ENCODE results near the gene SLC9A7.

SLC9A7 gene

DNA sequence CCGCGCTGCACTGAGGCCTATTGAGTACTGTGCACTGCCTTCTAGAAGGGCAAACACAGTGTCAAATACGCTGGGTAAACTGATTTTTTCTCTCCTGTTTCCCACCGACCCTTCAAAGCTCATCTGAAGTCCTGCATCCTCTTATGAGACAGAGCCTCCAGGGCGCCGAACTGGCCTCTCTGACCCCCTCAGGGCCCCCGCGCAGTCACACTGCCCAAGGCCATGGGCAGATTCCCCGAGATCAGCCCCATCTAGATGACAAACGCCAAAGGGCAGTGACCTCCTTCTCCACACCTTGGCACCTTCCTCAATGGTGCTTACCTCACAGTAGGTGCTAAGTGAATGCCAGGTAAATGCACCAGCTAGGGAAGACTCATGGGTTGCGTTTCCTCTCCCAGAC, 151.0 kb downstream of the SLC9A7 start:
- Histone ChIP-seq H4K5ac (ENCODE audit: low read length) (no peak overlapping the region), H2BK5ac (ENCODE audit: low read length) (no peak overlapping the region), H3K18ac (ENCODE audit: low read length) (no peak overlapping the region), H3K4me3 (ENCODE audit: low read length) (no peak overlapping the region), H3K23ac (ENCODE audit: low read length) (no peak overlapping the region), H4K8ac (ENCODE audit: low read depth, low read length) (no peak overlapping the region), H3K36me3 (ENCODE audit: control insufficient read depth, insufficient read depth, low read length) (no peaks in the 10 kb centered on the region), H3K27ac (ENCODE audit: low read depth, low read length) (no peak overlapping the region), H3K79me1 (ENCODE audit: low read length) (no peaks in the 10 kb centered on the region), H3K56ac (ENCODE audit: low read length) (no peak overlapping the region), H3K4ac (ENCODE audit: low read depth, low read length) (no peak overlapping the region), H3K9ac (ENCODE audit: low read length) (no peak overlapping the region), H3K4me1 (ENCODE audit: control insufficient read depth, low read depth, low read length) (no peaks in the 10 kb centered on the region), H2BK15ac (replicated peaks; ENCODE audit: low read depth) (no peak overlapping the region), H3K27me3 (ENCODE audit: insufficient read depth, low read length, poor library complexity) (no peaks in the 10 kb centered on the region), H2AK5ac (ENCODE audit: low read length) (no peak overlapping the region), H3K4me2 (ENCODE audit: low read length) (no peak overlapping the region), H2BK120ac (ENCODE audit: low read depth, low read length) (no peak overlapping the region), H3K79me2 (ENCODE audit: control insufficient read depth, insufficient read depth, low read length) (no peaks in the 10 kb centered on the region)
- no CpG with 5 or more reads among the region's 11 CpGs for WGBS (ENCODE audit: extremely low coverage, insufficient coverage, low lambda C conversion rate)
- DNase-seq = no peak

DNA sequence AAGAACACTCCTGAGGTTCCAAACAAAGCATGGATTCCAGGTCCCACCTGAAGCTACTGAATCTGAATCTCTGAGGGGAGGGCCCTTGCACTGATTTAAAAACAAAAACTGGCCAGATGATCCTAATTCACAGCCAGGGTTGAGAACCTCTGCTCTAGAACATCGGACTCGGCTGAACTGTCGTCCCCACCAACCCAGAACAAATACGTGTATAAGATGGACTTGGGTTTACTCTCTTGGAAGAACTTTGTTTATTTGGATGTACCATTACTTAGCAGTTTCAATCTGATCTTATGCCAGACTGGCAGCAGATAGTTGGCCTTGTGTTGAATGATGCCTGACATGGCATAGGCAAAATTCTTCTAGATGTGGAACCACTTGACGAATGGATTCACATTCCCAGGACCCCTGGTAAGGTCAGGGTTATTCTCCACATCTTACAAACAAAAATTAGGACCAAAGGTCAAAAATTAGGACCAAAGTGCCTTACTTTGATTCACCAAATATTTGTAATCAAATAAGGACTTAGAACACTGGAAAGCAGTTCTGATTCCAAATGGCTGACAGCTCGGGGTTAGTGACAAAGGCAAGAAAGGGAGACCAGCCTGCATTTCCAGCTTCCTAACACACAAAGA, 156.3 kb downstream of the SLC9A7 start:
- H4K5ac ChIP-seq (ENCODE audit: low read length) = no peak overlapping the region
- H3K36me3 ChIP-seq (ENCODE audit: control insufficient read depth, insufficient read depth, low read length) = no peaks in the 10 kb centered on the region
- no peak overlapping the region for H3K56ac ChIP-seq (ENCODE audit: low read length)
- no peak overlapping the region for H2AK5ac ChIP-seq (ENCODE audit: low read length)
- no peak overlapping the region for H2BK15ac ChIP-seq (replicated peaks; ENCODE audit: low read depth)
- no peak overlapping the region for H3K18ac ChIP-seq (ENCODE audit: low read length)
- no peak overlapping the region for H3K9ac ChIP-seq (ENCODE audit: low read length)
- no CpG with 5 or more reads among the region's 6 CpGs for WGBS (ENCODE audit: extremely low coverage, insufficient coverage, low lambda C conversion rate)
- no peak overlapping the region for H3K4me3 ChIP-seq (ENCODE audit: low read length)
- H3K4me1 ChIP-seq (ENCODE audit: control insufficient read depth, low read depth, low read length) = no peaks in the 10 kb centered on the region
- H2BK120ac ChIP-seq (ENCODE audit: low read depth, low read length) = no peak overlapping the region
- no peak overlapping the region for H3K23ac ChIP-seq (ENCODE audit: low read length)
- H2BK5ac ChIP-seq (ENCODE audit: low read length) = no peak overlapping the region
- no peak for DNase-seq
- H4K8ac ChIP-seq (ENCODE audit: low read depth, low read length) = no peak overlapping the region
- no peaks in the 10 kb centered on the region for H3K27me3 ChIP-seq (ENCODE audit: insufficient read depth, low read length, poor library complexity)
- H3K4ac ChIP-seq (ENCODE audit: low read depth, low read length) = no peak overlapping the region
- no peaks in the 10 kb centered on the region for H3K79me2 ChIP-seq (ENCODE audit: control insufficient read depth, insufficient read depth, low read length)
- no peak overlapping the region for H3K4me2 ChIP-seq (ENCODE audit: low read length)
- no peaks in the 10 kb centered on the region for H3K79me1 ChIP-seq (ENCODE audit: low read length)
- H3K27ac ChIP-seq (ENCODE audit: low read depth, low read length) = no peak overlapping the region

DNA sequence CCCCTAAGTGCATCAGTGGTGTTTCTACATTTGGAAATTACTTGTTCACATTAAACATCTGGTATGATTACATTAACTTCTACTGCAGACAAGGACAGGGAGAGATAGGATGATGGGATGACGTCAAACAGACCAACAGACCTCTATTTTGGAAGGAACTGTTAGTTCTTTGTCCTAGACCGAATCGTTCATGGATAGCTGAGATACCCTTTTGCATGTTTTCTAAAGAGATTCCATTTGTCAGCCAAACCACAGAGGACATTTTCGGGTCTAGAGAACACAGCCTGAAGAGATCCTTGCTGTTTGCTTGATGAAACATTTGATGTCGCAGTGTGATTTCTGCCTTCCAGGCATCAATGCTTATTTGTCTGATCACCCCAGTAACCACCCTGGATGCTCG, 157.6 kb downstream of the SLC9A7 start:
- Histone ChIP-seq H3K4me3 (ENCODE audit: low read length) (no peak overlapping the region), H3K4me2 (ENCODE audit: low read length) (no peak overlapping the region), H3K9ac (ENCODE audit: low read length) (no peak overlapping the region), H4K5ac (ENCODE audit: low read length) (no peak overlapping the region), H3K23ac (ENCODE audit: low read length) (no peak overlapping the region), H3K27me3 (ENCODE audit: insufficient read depth, low read length, poor library complexity) (no peaks in the 10 kb centered on the region), H3K79me2 (ENCODE audit: control insufficient read depth, insufficient read depth, low read length) (no peaks in the 10 kb centered on the region), H3K4ac (ENCODE audit: low read depth, low read length) (no peak overlapping the region), H2AK5ac (ENCODE audit: low read length) (no peak overlapping the region), H3K36me3 (ENCODE audit: control insufficient read depth, insufficient read depth, low read length) (no peaks in the 10 kb centered on the region), H3K27ac (ENCODE audit: low read depth, low read length) (no peak overlapping the region), H2BK120ac (ENCODE audit: low read depth, low read length) (no peak overlapping the region), H3K79me1 (ENCODE audit: low read length) (no peaks in the 10 kb centered on the region), H3K4me1 (ENCODE audit: control insufficient read depth, low read depth, low read length) (no peaks in the 10 kb centered on the region), H2BK15ac (replicated peaks; ENCODE audit: low read depth) (no peak overlapping the region), H3K56ac (ENCODE audit: low read length) (no peak overlapping the region), H2BK5ac (ENCODE audit: low read length) (no peak overlapping the region), H3K18ac (ENCODE audit: low read length) (no peak overlapping the region), H4K8ac (ENCODE audit: low read depth, low read length) (no peak overlapping the region)
- no peak for DNase-seq
- WGBS (ENCODE audit: extremely low coverage, insufficient coverage, low lambda C conversion rate) = no CpG with 5 or more reads among the region's 6 CpGs

DNA sequence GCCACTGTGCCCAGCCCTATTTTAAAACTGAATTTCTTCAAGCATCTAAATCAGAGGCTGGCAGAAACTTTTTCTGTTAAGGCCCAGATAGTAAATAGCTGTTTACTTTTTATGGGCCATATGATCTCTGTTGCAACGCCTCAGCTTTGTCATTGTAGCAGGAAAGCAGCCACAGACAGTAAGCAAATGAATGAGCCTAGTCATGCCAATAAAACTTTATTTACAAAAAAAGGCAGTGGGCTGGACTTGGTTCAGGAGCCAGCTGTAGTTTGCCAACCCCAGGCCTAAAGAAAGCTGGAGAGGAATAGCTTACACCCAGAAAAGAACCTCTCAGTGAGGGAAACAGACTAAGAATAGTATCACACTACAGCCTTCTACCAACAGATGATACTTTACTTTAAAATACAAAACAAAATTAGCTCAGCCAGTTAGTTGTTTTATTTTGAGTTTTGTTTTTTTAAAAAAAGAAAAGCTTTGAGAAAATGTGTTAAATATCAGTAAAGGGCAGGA, 159.8 kb downstream of the SLC9A7 start:
- H4K8ac ChIP-seq (ENCODE audit: low read depth, low read length) = no peak overlapping the region
- no peak overlapping the region for H3K4me3 ChIP-seq (ENCODE audit: low read length)
- H2AK5ac ChIP-seq (ENCODE audit: low read length) = no peak overlapping the region
- H3K18ac ChIP-seq (ENCODE audit: low read length) = no peak overlapping the region
- H3K79me1 ChIP-seq (ENCODE audit: low read length) = no peaks in the 10 kb centered on the region
- no peak overlapping the region for H3K4me2 ChIP-seq (ENCODE audit: low read length)
- H3K56ac ChIP-seq (ENCODE audit: low read length) = no peak overlapping the region
- H3K9ac ChIP-seq (ENCODE audit: low read length) = no peak overlapping the region
- no peaks in the 10 kb centered on the region for H3K79me2 ChIP-seq (ENCODE audit: control insufficient read depth, insufficient read depth, low read length)
- no peak overlapping the region for H2BK120ac ChIP-seq (ENCODE audit: low read depth, low read length)
- H3K27ac ChIP-seq (ENCODE audit: low read depth, low read length) = no peak overlapping the region
- H3K36me3 ChIP-seq (ENCODE audit: control insufficient read depth, insufficient read depth, low read length) = no peaks in the 10 kb centered on the region
- H3K4ac ChIP-seq (ENCODE audit: low read depth, low read length) = no peak overlapping the region
- no peak for DNase-seq
- no peak overlapping the region for H3K23ac ChIP-seq (ENCODE audit: low read length)
- no peak overlapping the region for H4K5ac ChIP-seq (ENCODE audit: low read length)
- no peak overlapping the region for H2BK5ac ChIP-seq (ENCODE audit: low read length)
- WGBS (ENCODE audit: extremely low coverage, insufficient coverage, low lambda C conversion rate) = no CpG with 5 or more reads among the region's 1 CpG
- H3K4me1 ChIP-seq (ENCODE audit: control insufficient read depth, low read depth, low read length) = no peaks in the 10 kb centered on the region
- no peak overlapping the region for H2BK15ac ChIP-seq (replicated peaks; ENCODE audit: low read depth)
- H3K27me3 ChIP-seq (ENCODE audit: insufficient read depth, low read length, poor library complexity) = no peaks in the 10 kb centered on the region

DNA sequence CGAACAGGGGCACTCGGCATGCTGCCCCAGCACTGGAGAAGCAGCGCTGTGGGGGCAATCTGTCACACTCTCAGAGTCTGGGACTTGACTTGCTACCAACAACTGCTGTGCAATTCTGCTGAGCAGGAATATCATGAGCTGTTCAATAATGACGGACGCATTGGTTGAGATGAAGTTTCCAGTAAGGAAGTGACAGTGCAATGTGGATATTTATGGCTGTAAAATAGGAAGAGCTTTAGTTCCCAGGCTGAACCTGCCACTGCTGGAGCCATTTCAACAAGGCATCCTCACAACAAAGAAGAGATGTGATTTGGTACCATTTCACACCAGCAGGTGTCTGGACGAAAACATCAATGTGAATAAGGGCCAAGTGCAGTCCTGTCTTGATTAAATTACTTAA, 161.1 kb downstream of the SLC9A7 start:
- Histone ChIP-seq H2BK5ac (ENCODE audit: low read length) (no peak overlapping the region), H3K4me3 (ENCODE audit: low read length) (no peak overlapping the region), H3K4me2 (ENCODE audit: low read length) (no peak overlapping the region), H3K36me3 (ENCODE audit: control insufficient read depth, insufficient read depth, low read length) (no peaks in the 10 kb centered on the region), H3K27ac (ENCODE audit: low read depth, low read length) (no peak overlapping the region), H3K4ac (ENCODE audit: low read depth, low read length) (no peak overlapping the region), H3K56ac (ENCODE audit: low read length) (no peak overlapping the region), H3K4me1 (ENCODE audit: control insufficient read depth, low read depth, low read length) (no peaks in the 10 kb centered on the region), H3K79me2 (ENCODE audit: control insufficient read depth, insufficient read depth, low read length) (no peaks in the 10 kb centered on the region), H2AK5ac (ENCODE audit: low read length) (no peak overlapping the region), H2BK120ac (ENCODE audit: low read depth, low read length) (no peak overlapping the region), H3K9ac (ENCODE audit: low read length) (no peak overlapping the region), H3K27me3 (ENCODE audit: insufficient read depth, low read length, poor library complexity) (no peaks in the 10 kb centered on the region), H2BK15ac (replicated peaks; ENCODE audit: low read depth) (no peak overlapping the region), H3K23ac (ENCODE audit: low read length) (no peak overlapping the region), H4K8ac (ENCODE audit: low read depth, low read length) (no peak overlapping the region), H4K5ac (ENCODE audit: low read length) (no peak overlapping the region), H3K18ac (ENCODE audit: low read length) (no peak overlapping the region), H3K79me1 (ENCODE audit: low read length) (no peaks in the 10 kb centered on the region)
- WGBS (ENCODE audit: extremely low coverage, insufficient coverage, low lambda C conversion rate) = no CpG with 5 or more reads among the region's 6 CpGs
- no peak for DNase-seq

DNA sequence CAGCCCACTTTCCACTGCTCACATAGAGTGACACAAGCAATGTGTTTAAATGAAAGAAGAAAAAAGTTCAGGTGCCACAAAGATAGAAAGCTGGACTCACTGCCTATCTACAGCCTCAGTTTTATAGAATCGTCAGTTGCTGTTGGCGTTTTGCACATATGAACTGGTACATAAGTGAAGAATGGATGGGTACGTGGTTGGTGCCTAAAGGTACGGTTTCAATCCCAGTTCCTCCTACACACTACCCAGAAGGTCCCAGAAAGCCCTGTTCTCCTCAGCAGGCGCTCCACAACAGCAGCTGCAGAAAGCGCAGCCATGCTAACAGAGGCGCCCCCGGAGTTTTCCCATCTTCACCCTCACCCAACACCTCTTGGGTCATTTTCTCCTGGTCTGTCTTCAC, 161.7 kb downstream of the SLC9A7 start:
- H3K27ac ChIP-seq (ENCODE audit: low read depth, low read length) = no peak overlapping the region
- no peak overlapping the region for H2AK5ac ChIP-seq (ENCODE audit: low read length)
- H3K18ac ChIP-seq (ENCODE audit: low read length) = no peak overlapping the region
- H2BK120ac ChIP-seq (ENCODE audit: low read depth, low read length) = no peak overlapping the region
- no peaks in the 10 kb centered on the region for H3K4me1 ChIP-seq (ENCODE audit: control insufficient read depth, low read depth, low read length)
- H2BK15ac ChIP-seq (replicated peaks; ENCODE audit: low read depth) = no peak overlapping the region
- no peak overlapping the region for H4K5ac ChIP-seq (ENCODE audit: low read length)
- no peak overlapping the region for H3K9ac ChIP-seq (ENCODE audit: low read length)
- no peaks in the 10 kb centered on the region for H3K36me3 ChIP-seq (ENCODE audit: control insufficient read depth, insufficient read depth, low read length)
- no peak overlapping the region for H3K4me3 ChIP-seq (ENCODE audit: low read length)
- H3K56ac ChIP-seq (ENCODE audit: low read length) = no peak overlapping the region
- no peak overlapping the region for H4K8ac ChIP-seq (ENCODE audit: low read depth, low read length)
- DNase-seq = no peak
- H3K79me1 ChIP-seq (ENCODE audit: low read length) = no peaks in the 10 kb centered on the region
- no peak overlapping the region for H3K4ac ChIP-seq (ENCODE audit: low read depth, low read length)
- H3K79me2 ChIP-seq (ENCODE audit: control insufficient read depth, insufficient read depth, low read length) = no peaks in the 10 kb centered on the region
- H2BK5ac ChIP-seq (ENCODE audit: low read length) = no peak overlapping the region
- H3K23ac ChIP-seq (ENCODE audit: low read length) = no peak overlapping the region
- no CpG with 5 or more reads among the region's 8 CpGs for WGBS (ENCODE audit: extremely low coverage, insufficient coverage, low lambda C conversion rate)
- no peak overlapping the region for H3K4me2 ChIP-seq (ENCODE audit: low read length)
- H3K27me3 ChIP-seq (ENCODE audit: insufficient read depth, low read length, poor library complexity) = no peaks in the 10 kb centered on the region
